Smooth muscle cell (in vitro differentiated cells): ENCODE data around the gene HSPA4L. TPM values are rescaled to one million over a fixed set of nuclear protein-coding genes. Genes with fewer than 3 reads are reported as not detected.
A peak's percentile ranks its signal among the peaks of the same experiment; 100 is the strongest.

Experiments
- DNase-seq: peaks from one replicate; lab custom pipeline; 2025; ENCODE audit not compliant: unreplicated experiment; lab: John Stamatoyannopoulos, UW
- H2AFZ ChIP-seq: fragments of 200-600 bp; sonication (generic); 2 replicates; pipeline ENCODE4 v1.6.0; 2016; ENCODE audit warnings: antibody characterized with exemption, low read depth, mild to moderate bottlenecking
- H3F3A ChIP-seq: fragments of 200-600 bp; sonication (generic); 2 replicates; pipeline ENCODE4 v1.6.0; 2017; ENCODE audit warnings: antibody characterized with exemption, low read depth
- H3K27ac ChIP-seq: fragments of 200-600 bp; sonication (generic); 2 replicates; pipeline ENCODE4 v1.5.1; 2016; ENCODE audit warnings: low read depth, mild to moderate bottlenecking
- H3K27me3 ChIP-seq: fragments of 200-600 bp; sonication (generic); 2 replicates; pipeline ENCODE4 v1.6.1; 2016; ENCODE audit warnings: low read depth, mild to moderate bottlenecking
- H3K36me3 ChIP-seq: fragments of 200-600 bp; sonication (generic); 2 replicates; pipeline ENCODE4 v1.5.1; 2016; ENCODE audit warnings: low read depth
- H3K4me1 ChIP-seq: fragments of 200-600 bp; sonication (generic); 2 replicates; pipeline ENCODE4 v1.5.1; 2016; ENCODE audit warnings: low read depth
- H3K4me2 ChIP-seq: fragments of 200-600 bp; sonication (generic); 2 replicates; pipeline ENCODE4 v1.6.0; 2016; ENCODE audit warnings: mild to moderate bottlenecking
- H3K4me3 ChIP-seq: fragments of 200-600 bp; sonication (generic); 2 replicates; pipeline ENCODE4 v1.5.1; 2016; ENCODE audit warnings: mild to moderate bottlenecking
- H3K79me2 ChIP-seq: fragments of 200-600 bp; sonication (generic); 2 replicates; pipeline ENCODE4 v1.6.0; 2016; ENCODE audit warnings: low read depth, mild to moderate bottlenecking
- H3K9ac ChIP-seq: fragments of 200-600 bp; sonication (generic); 2 replicates; pipeline ENCODE4 v1.6.0; 2016; ENCODE audit warnings: low read depth
- H3K9me3 ChIP-seq: fragments of 200-600 bp; sonication (generic); replicated peaks from 2 replicates; pipeline ENCODE4 v1.5.1; 2016; ENCODE audit warnings: low read depth
- H4K20me1 ChIP-seq: fragments of 200-600 bp; sonication (generic); 2 replicates; pipeline ENCODE4 v1.6.0; 2016; ENCODE audit warnings: low read depth
- WGBS: methylation state at CpG from one replicate; pipeline ENCODE4 v1.1.7; 2016; ENCODE audit warnings: low lambda C conversion rate; 5-methylcytosine and 5-hydroxymethylcytosine counted together
- polyA plus RNA-seq: library from polyadenylated mRNA; unstranded; fragments of >200 nt; fragmentation: Nextera tagmentation; extraction: Ambion mirVana; gene quantifications from 2 replicates; pipeline ENCODE4 v1.2.1, GENCODE V29; 2016
- total RNA-seq: library from RNA; depleted of rRNA; stranded (reverse); fragments of >200 nt; gene quantifications from 2 replicates; pipeline ENCODE4 v1.2.3, GENCODE V29; 2014
- TF ChIP-seq, protein P1 (sequence below): fragments of 200-600 bp; sonication (generic); IDR thresholded peaks from 2 replicates; pipeline ENCODE4 v1.5.1; 2017; ENCODE audit warnings: borderline replicate concordance, mild to moderate bottlenecking, antibody characterized with exemption; ENCODE audit not compliant: insufficient read depth, poor library complexity, severe bottlenecking

Gene HSPA4L
- total and polyA plus RNA-seq, 2 experiments from 2014 or later = 0.95 to 5.0 TPM

DNA sequence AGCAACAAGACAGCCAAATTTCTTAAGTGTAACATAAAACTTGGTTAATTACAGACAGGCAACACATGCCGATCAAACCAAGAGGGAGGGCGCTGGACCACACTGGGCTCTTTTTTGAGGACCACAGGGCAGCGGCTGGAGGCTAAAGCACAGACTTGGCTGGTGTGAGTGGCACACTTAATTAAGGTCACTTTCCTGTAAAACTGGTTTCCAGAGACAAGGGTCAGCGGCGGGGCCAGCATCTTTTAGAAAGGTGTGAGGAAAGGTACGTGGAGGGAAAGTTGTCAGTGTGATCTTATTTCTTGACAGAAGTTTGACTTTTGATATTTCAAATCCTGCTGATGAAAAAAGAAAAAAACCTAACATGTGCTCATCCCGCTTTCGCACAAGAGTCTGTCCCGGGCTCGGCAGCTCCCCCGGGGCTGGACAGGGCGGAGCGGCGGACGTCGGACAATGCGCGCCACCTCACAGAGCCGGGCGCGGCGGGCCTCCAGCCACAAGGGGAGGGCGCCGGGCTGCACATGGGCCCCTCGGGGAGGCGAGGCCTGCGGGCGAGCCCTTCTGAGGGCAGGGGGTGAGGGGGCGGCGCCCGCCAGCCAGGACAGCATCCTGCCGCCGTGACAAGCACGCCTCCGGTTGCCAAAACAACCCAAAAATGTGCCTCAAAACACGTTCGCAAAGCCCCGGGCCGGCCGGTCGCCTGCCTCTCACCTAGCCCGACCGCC, 660 bp upstream of the HSPA4L start:
- Histone ChIP-seq H3K79me2 (no peaks in the 10 kb centered on the region), H3F3A (peaks cover 7% of the 10 kb centered on the region), H3K27ac (no peak overlapping the region), H2AFZ (peak overlapping the region; percentile 94), H3K36me3 (no peaks in the 10 kb centered on the region), H3K4me1 (no peaks in the 10 kb centered on the region), H3K9me3 (no peaks in the 10 kb centered on the region), H3K4me3 (peak overlapping the region; percentile 62), H3K27me3 (peaks cover 23% of the 10 kb centered on the region), H3K4me2 (peak overlapping the region; percentile 90), H4K20me1 (no peaks in the 10 kb centered on the region), H3K9ac (peak overlapping the region; percentile 60)
- TF ChIP-seq, protein P1, sequence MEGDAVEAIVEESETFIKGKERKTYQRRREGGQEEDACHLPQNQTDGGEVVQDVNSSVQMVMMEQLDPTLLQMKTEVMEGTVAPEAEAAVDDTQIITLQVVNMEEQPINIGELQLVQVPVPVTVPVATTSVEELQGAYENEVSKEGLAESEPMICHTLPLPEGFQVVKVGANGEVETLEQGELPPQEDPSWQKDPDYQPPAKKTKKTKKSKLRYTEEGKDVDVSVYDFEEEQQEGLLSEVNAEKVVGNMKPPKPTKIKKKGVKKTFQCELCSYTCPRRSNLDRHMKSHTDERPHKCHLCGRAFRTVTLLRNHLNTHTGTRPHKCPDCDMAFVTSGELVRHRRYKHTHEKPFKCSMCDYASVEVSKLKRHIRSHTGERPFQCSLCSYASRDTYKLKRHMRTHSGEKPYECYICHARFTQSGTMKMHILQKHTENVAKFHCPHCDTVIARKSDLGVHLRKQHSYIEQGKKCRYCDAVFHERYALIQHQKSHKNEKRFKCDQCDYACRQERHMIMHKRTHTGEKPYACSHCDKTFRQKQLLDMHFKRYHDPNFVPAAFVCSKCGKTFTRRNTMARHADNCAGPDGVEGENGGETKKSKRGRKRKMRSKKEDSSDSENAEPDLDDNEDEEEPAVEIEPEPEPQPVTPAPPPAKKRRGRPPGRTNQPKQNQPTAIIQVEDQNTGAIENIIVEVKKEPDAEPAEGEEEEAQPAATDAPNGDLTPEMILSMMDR = no peak
- 30% methylated on average over 37 of the region's 43 CpGs for WGBS
- DNase-seq = no peak

DNA sequence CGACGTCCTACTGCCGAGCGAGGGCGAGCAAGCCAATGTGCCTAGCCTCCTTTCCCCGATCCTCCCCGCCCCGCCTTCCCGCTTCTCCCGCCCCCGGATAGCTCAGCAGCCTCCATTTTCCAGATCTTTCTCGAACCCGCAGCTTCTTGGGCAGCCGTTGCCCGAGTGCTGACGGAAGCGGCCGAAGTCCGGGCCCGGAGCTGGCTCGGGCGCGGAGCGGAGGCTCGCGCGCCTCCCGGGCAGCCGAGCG, 172 bp upstream of the HSPA4L start:
- H3K4me1 ChIP-seq = no peaks in the 10 kb centered on the region
- peaks cover 23% of the 10 kb centered on the region for H3K27me3 ChIP-seq
- peak overlapping the region; percentile 90 for H3K4me2 ChIP-seq
- TF ChIP-seq, protein P1 = no peak
- H3K9me3 ChIP-seq = no peaks in the 10 kb centered on the region
- WGBS = 1% methylated on average over 30 of the region's 30 CpGs
- H3K36me3 ChIP-seq = no peaks in the 10 kb centered on the region
- H3K4me3 ChIP-seq = peak overlapping the region; percentile 62
- H3K9ac ChIP-seq = peak overlapping the region; percentile 60
- peak; percentile 36 for DNase-seq
- H2AFZ ChIP-seq = peak overlapping the region; percentile 94
- H3F3A ChIP-seq = peaks cover 7% of the 10 kb centered on the region
- H3K27ac ChIP-seq = no peak overlapping the region
- H3K79me2 ChIP-seq = no peaks in the 10 kb centered on the region
- no peaks in the 10 kb centered on the region for H4K20me1 ChIP-seq

DNA sequence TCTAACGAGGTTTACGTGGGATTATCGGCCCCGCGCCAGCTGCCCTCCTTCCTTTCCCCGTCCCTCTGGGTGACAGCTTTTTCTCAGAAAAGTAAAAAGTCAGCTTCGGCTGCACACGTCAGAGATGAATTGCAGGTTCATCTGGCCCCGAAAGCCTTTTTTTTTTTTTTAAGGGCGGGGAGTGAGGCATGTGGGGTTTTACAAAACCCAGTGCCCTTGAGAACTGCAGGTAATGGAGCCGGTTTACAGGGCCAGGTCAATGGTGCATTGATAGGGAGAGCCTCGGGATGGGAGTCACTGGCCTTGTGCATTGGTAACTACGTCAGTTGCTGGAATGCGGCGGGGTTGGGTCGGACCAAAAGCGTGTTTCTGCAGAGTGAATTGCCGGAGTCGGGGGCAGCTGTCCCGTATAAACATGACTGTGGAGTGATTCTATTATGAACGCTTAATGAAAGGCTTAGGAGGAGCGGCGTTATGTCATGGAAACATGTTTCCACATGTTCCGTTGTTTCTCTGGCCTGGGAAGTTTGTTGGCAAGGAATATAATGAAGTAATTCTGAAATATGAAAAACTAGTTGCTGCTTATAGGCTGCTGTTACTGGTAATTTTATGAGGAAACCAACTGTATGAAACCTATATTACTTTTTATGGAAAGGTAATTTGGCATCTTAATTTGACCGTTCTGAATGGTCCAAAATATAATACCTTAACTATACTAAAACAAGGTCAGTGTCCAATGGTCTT, 1.1 kb downstream of the HSPA4L start:
- peak overlapping the region; percentile 61 for H3K27ac ChIP-seq
- TF ChIP-seq, protein P1 = no peak

More for the DNA sequence above, 1.1 kb downstream of the HSPA4L start:
- H3K79me2 ChIP-seq = no peaks in the 10 kb centered on the region
- H3F3A ChIP-seq = peaks cover 7% of the 10 kb centered on the region
- H2AFZ ChIP-seq = peak overlapping the region; percentile 94
- H3K9me3 ChIP-seq = no peaks in the 10 kb centered on the region
- no peaks in the 10 kb centered on the region for H3K36me3 ChIP-seq
- peaks cover 23% of the 10 kb centered on the region for H3K27me3 ChIP-seq
- H3K4me1 ChIP-seq = no peaks in the 10 kb centered on the region
- H3K4me2 ChIP-seq = peak overlapping the region; percentile 90
- no peak for DNase-seq
- 22% methylated on average over 25 of the region's 25 CpGs for WGBS
- H3K4me3 ChIP-seq = peak overlapping the region; percentile 62
- no peaks in the 10 kb centered on the region for H4K20me1 ChIP-seq
- peak overlapping the region; percentile 60 for H3K9ac ChIP-seq
